Endothelial cell of umbilical vein (primary cell): ENCODE results near the gene HIGD2B. TPM values are rescaled to one million over a fixed set of nuclear protein-coding genes. Genes with fewer than 3 reads are reported as not detected.

Experiments used
- BruUV-seq: library from RNA; stranded (reverse); fragments of 400-500 nt; replicated peaks from 2 replicates; lab custom pipeline; 2021; lab: Mats Ljungman, UMichigan
- CTCF ChIA-PET: fragments of 300-600, 350-600 bp; sonication (Branson Sonifier 250); formaldehyde crosslinking; loops from one replicate; lab custom pipeline; 2021; ENCODE audit warnings: antibody characterized with exemption, inconsistent platforms; lab: Charles Lee
- POLR2A ChIA-PET: fragments of 300-600, 350-600 bp; sonication (Branson Sonifier 250); formaldehyde crosslinking; loops from one replicate; lab custom pipeline; 2021; ENCODE audit warnings: antibody characterized with exemption, inconsistent platforms; lab: Charles Lee
- DNase-seq: peaks from one replicate; pipeline ENCODE4 v3.0.0-alpha.2; 2011; ENCODE audit warnings: low read depth, low spot score
- FAIRE-seq: peaks from 2 replicates; lab custom pipeline; 2011; peaks lifted over from hg19 to GRCh38; lab: Jason Lieb, UNC
- H2AFZ ChIP-seq: 2 replicates; pipeline ENCODE4 v1.6.0; 2012; ENCODE audit warnings: low read depth, low read length, control low read depth, inconsistent platforms
- H3K27ac ChIP-seq: 2 replicates; pipeline ENCODE4 v1.5.1; 2011; ENCODE audit warnings: low read depth, mild to moderate bottlenecking, control low read depth, low read length, moderate library complexity; ENCODE audit not compliant: insufficient read depth
- H3K27me3 ChIP-seq, 2 experiments: 2 replicates each; pipeline versions ENCODE4 v1.6.0 to v1.6.1; 2011; ENCODE audit warnings: low read length in 2 of 2, mixed read lengths in 1 of 2; ENCODE audit not compliant: control insufficient read depth in 2 of 2, insufficient read depth in 2 of 2
- H3K36me3 ChIP-seq, 2 experiments: 2 replicates in 1 of 2; 3 replicates in 1 of 2; pipeline ENCODE4 v1.5.1; 2011; ENCODE audit warnings: low read length in 2 of 2, mild to moderate bottlenecking in 1 of 2, moderate library complexity in 1 of 2; ENCODE audit not compliant: control insufficient read depth in 2 of 2, insufficient read depth in 2 of 2; ENCODE audit errors: extremely low read depth in 1 of 2
- H3K4me1 ChIP-seq: 3 replicates; pipeline ENCODE4 v1.5.1; 2011; ENCODE audit warnings: mild to moderate bottlenecking, low read length; ENCODE audit not compliant: control insufficient read depth, insufficient read depth; ENCODE audit errors: extremely low read depth
- H3K4me2 ChIP-seq: 2 replicates; pipeline ENCODE4 v1.6.1; 2011; ENCODE audit warnings: low read length, control low read depth, mixed read lengths; ENCODE audit not compliant: insufficient read depth
- H3K4me3 ChIP-seq, 3 experiments: fragments of 200-600 bp in 1 of 3; sonication (generic), shearing (Covaris generic) in 1 of 3; replicated peaks in 1 of 3; 2 replicates each; pipeline ENCODE4 v1.5.1; 2011 to 2016; ENCODE audit warnings: control low read depth in 3 of 3, low read length in 3 of 3, mild to moderate bottlenecking in 2 of 3, inconsistent platforms in 1 of 3, low read depth in 1 of 3, moderate library complexity in 1 of 3; ENCODE audit not compliant: insufficient read depth in 1 of 3
- H3K79me2 ChIP-seq: 2 replicates; pipeline ENCODE4 v1.6.0; 2012; ENCODE audit warnings: low read length, inconsistent platforms; ENCODE audit not compliant: control insufficient read depth, insufficient read depth
- H3K9ac ChIP-seq: replicated peaks from 2 replicates; pipeline ENCODE3; 2011; ENCODE audit warnings: low read length, control low read depth; ENCODE audit not compliant: insufficient read depth; ENCODE audit errors: extremely low read depth
- H3K9me1 ChIP-seq: replicated peaks from 3 replicates; pipeline ENCODE4 v1.6.0; 2011; ENCODE audit warnings: mild to moderate bottlenecking, low read length; ENCODE audit not compliant: control insufficient read depth, insufficient read depth; ENCODE audit errors: extremely low read depth
- H3K9me3 ChIP-seq: replicated peaks from 2 replicates; pipeline ENCODE4 v1.5.1; 2012; ENCODE audit warnings: low read length, inconsistent platforms; ENCODE audit not compliant: control insufficient read depth, insufficient read depth
- H4K20me1 ChIP-seq: replicated peaks from 2 replicates; pipeline ENCODE3; 2011; ENCODE audit warnings: mild to moderate bottlenecking, low read length; ENCODE audit not compliant: control insufficient read depth, insufficient read depth; ENCODE audit errors: extremely low read depth
- EZH2 ChIP-seq: IDR thresholded peaks from 2 replicates; pipeline ENCODE4 v1.6.1; 2012; ENCODE audit warnings: borderline replicate concordance, low read depth, mild to moderate bottlenecking, moderate library complexity, low read length, inconsistent platforms; ENCODE audit not compliant: severe bottlenecking
- JUN ChIP-seq: IDR thresholded peaks from 2 replicates; pipeline ENCODE4 v1.6.1; 2011; ENCODE audit warnings: borderline replicate concordance, low read depth; ENCODE audit not compliant: insufficient read length, insufficient read depth
- dilution Hi-C: fragments of 300-500 bp; cut with MboI; formaldehyde crosslinking; loops from one replicate; pipeline ENCODE4 v1.15.0; 2019; ENCODE audit warnings: low sequenced_read_pairs; ENCODE audit not compliant: extremely low pct_ligation_motif_present
- intact Hi-C: fragments of 100-400 bp; cut with micrococcal nuclease; formaldehyde crosslinking; loops from one replicate; pipeline ENCODE4 v1.10.0; 2022
- polyA plus RNA-seq, 4 experiments: library from polyadenylated mRNA; depleted of rRNA in 3 of 4; stranded (reverse) in 3 of 4; unstranded in 1 of 4; fragments of >200 nt; gene quantifications; 2 replicates each; pipeline versions ENCODE4 v1.2.1 to v1.2.3, GENCODE V29; 2011 to 2012; ENCODE audit warnings: missing spikeins in 1 of 4
- total RNA-seq: library from RNA; stranded (reverse); gene quantifications from 2 replicates; pipeline ENCODE4 v1.2.3, GENCODE V29; 2021

The HIGD2B gene
- total and polyA plus RNA-seq, 2 donors (not counting 3 experiments of a cell fraction or from before 2014, with no cell fraction given): not detected

- no peak for TF ChIP-seq JUN
Observed at GRCh38 chr15:72698938-72699337, 13.0 kb upstream of the HIGD2B start.

GRCh38 chr15:72690938-72691337 is 5.0 kb upstream of the HIGD2B start:
- intact Hi-C loops: no loop called here

More at GRCh38 chr15:72698938-72699337, 13.0 kb upstream of the HIGD2B start:
- Histone ChIP-seq H3K27me3 (no peaks in the 10 kb centered on the region), H2AFZ (no peak overlapping the region), H3K79me2 (no peaks in the 10 kb centered on the region), H3K4me3 (no peak overlapping the region), H3K9ac (no peak overlapping the region), H3K4me2 (no peak overlapping the region), H4K20me1 (no peaks in the 10 kb centered on the region), H3K4me1 (no peaks in the 10 kb centered on the region), H3K27ac (no peak overlapping the region), H3K36me3 (no peaks in the 10 kb centered on the region), H3K9me3 (no peaks in the 10 kb centered on the region), H3K9me1 (no peaks in the 10 kb centered on the region)
- no TSS peak for BruUV-seq
- DNase-seq: no peak
- dilution Hi-C loops (no loop called here), intact Hi-C loops (no loop called here)
- ChIA-PET CTCF (interaction anchor here (0.8 to 1.1 kb wide), 2 partner anchors 23 to 99 kb away, joined by 3 to 7 read pairs; no protein-coding TSS in a partner anchor), POLR2A (no interaction called here)
- FAIRE-seq: no peak

More at GRCh38 chr15:72690938-72691337, 5.0 kb upstream of the HIGD2B start:
- no TSS peak for BruUV-seq
- ChIA-PET CTCF (no interaction called here), POLR2A (interaction anchor here (0.5 kb wide), 1 partner anchor 93 kb away, joined by 4 read pairs; no protein-coding TSS in a partner anchor)
- H3K36me3 ChIP-seq: no peaks in the 10 kb centered on the region
- TF ChIP-seq EZH2: no peak
- no peak overlapping the region for H3K9ac ChIP-seq
- DNase-seq: no peak
- dilution Hi-C loops: no loop called here
- H3K9me3 ChIP-seq: no peaks in the 10 kb centered on the region
- H3K79me2 ChIP-seq: no peaks in the 10 kb centered on the region
- no peak overlapping the region for H3K27ac ChIP-seq
- H3K9me1 ChIP-seq: no peaks in the 10 kb centered on the region
- FAIRE-seq: no peak
- peaks cover 3% of the 10 kb centered on the region for H3K4me1 ChIP-seq
- H2AFZ ChIP-seq: no peak overlapping the region
- no peak overlapping the region for H3K4me2 ChIP-seq
- no peaks in the 10 kb centered on the region for H3K27me3 ChIP-seq
- H4K20me1 ChIP-seq: no peaks in the 10 kb centered on the region
- H3K4me3 ChIP-seq: no peak overlapping the region
